A673 (cell line): Measurements from ENCODE around the gene MYOG. TPM values are rescaled to one million over a fixed set of nuclear protein-coding genes. Genes with fewer than 3 reads are reported as not detected.

Experiments used
- BruUV-seq: library from RNA; stranded (reverse); fragments of 400-500 nt; replicated peaks from 2 replicates; lab custom pipeline; 2021; lab: Mats Ljungman, UMichigan
- CTCF ChIA-PET: fragments of 300-600 bp; sonication (Branson Sonifier 250); formaldehyde crosslinking; loops from one replicate; lab custom pipeline; 2022; ENCODE audit warnings: antibody characterized with exemption; lab: Charles Lee
- POLR2A ChIA-PET: fragments of 300-600 bp; sonication (Branson Sonifier 250); formaldehyde crosslinking; loops from one replicate; lab custom pipeline; 2022; ENCODE audit warnings: antibody characterized with exemption; ENCODE audit not compliant: low non-redundant PET; lab: Charles Lee
- DNase-seq: peaks from one replicate; pipeline ENCODE4 v3.0.0-alpha.2; 2015; ENCODE audit warnings: low spot score
- H3K27ac ChIP-seq: fragments of 200-600 bp; sonication (generic); 2 replicates; pipeline ENCODE4 v1.5.1; 2016; ENCODE audit warnings: mixed run types, low read depth, mild to moderate bottlenecking, mixed read lengths, antibody characterized with exemption, low read length; ENCODE audit not compliant: poor library complexity, severe bottlenecking
- H3K27me3 ChIP-seq: fragments of 200-600 bp; sonication (generic); replicated peaks from 2 replicates; pipeline ENCODE4 v1.6.1; 2017; ENCODE audit warnings: mixed run types, low read depth, mild to moderate bottlenecking, mixed read lengths, antibody characterized with exemption, low read length; ENCODE audit not compliant: insufficient read depth, poor library complexity
- H3K36me3 ChIP-seq: fragments of 200-600 bp; sonication (generic); 2 replicates; pipeline ENCODE4 v1.6.1; 2016; ENCODE audit warnings: mixed run types, mild to moderate bottlenecking, mixed read lengths, antibody characterized with exemption, low read length; ENCODE audit not compliant: insufficient read depth, poor library complexity, severe bottlenecking
- H3K4me1 ChIP-seq: fragments of 200-600 bp; sonication (generic); 2 replicates; pipeline ENCODE4 v1.6.1; 2017; ENCODE audit warnings: mixed run types, mild to moderate bottlenecking, mixed read lengths, antibody characterized with exemption, low read length; ENCODE audit not compliant: insufficient read depth, poor library complexity, severe bottlenecking
- H3K4me3 ChIP-seq: fragments of 200-600 bp; sonication (generic); 2 replicates; pipeline ENCODE4 v1.5.1; 2016; ENCODE audit warnings: low read depth, mixed run types, mild to moderate bottlenecking, mixed read lengths, low read length; ENCODE audit not compliant: poor library complexity, severe bottlenecking
- H3K9me3 ChIP-seq: fragments of 200-600 bp; sonication (generic); 2 replicates; pipeline ENCODE4 v1.6.1; 2016; ENCODE audit warnings: mixed run types, low read depth, mild to moderate bottlenecking, mixed read lengths, antibody characterized with exemption, low read length; ENCODE audit not compliant: poor library complexity, severe bottlenecking
- EZH2 ChIP-seq: fragments of 200-600 bp; sonication (generic); IDR thresholded peaks from 2 replicates; pipeline ENCODE4 v1.6.1; 2017; ENCODE audit warnings: borderline replicate concordance, low read depth, mild to moderate bottlenecking, mixed read lengths, antibody characterized with exemption, low read length; ENCODE audit not compliant: poor library complexity, severe bottlenecking
- intact Hi-C: fragments of 100-400 bp; cut with micrococcal nuclease; formaldehyde crosslinking; loops from one replicate; pipeline ENCODE4 v1.10.0; 2022; ENCODE audit not compliant: unreplicated experiment
- total RNA-seq: library from RNA; stranded (reverse); gene quantifications from 2 replicates; pipeline ENCODE4 v1.2.3, GENCODE V29; 2021
- TF ChIP-seq, protein P1 (sequence below): fragments of 300-800, 200-600 bp; sonication (generic); conservative IDR thresholded peaks from 2 replicates; pipeline ENCODE4 v1.5.1; 2017; ENCODE audit warnings: low read depth, mild to moderate bottlenecking, antibody characterized with exemption, low read length, moderate library complexity, mixed read lengths

MYOG gene
- total RNA-seq, 1 experiment from 2014 or later, result not detected

DNA sequence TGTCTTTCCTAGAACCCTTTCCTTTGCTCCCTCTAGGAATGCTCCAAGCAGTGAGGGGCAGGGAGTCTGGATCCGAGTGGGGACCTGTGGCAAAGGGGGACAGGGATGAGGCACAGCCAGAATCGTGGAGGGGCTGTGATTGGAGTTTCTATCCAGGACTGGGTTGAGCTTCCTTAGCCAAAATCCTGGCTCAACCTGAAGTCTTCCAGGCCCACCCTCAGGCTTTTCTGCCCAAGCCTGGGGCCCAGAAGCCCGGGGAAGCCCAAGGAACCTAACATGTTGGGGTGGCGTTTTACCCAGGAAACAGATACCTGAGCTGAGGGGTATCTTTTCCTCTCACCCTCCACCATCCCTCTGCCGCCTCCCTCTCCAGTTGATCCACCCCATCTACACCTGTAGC, 5.4 kb downstream of the MYOG start:
- intact Hi-C loops, result no loop called here
- Histone ChIP-seq H3K4me3 (no peak overlapping the region), H3K4me1 (no peaks in the 10 kb centered on the region), H3K36me3 (no peaks in the 10 kb centered on the region), H3K27ac (no peak overlapping the region), H3K27me3 (peaks cover 4% of the 10 kb centered on the region), H3K9me3 (no peaks in the 10 kb centered on the region)
- BruUV-seq, result no TSS peak
- TF ChIP-seq EZH2, result no peak
- TF ChIP-seq, protein P1, sequence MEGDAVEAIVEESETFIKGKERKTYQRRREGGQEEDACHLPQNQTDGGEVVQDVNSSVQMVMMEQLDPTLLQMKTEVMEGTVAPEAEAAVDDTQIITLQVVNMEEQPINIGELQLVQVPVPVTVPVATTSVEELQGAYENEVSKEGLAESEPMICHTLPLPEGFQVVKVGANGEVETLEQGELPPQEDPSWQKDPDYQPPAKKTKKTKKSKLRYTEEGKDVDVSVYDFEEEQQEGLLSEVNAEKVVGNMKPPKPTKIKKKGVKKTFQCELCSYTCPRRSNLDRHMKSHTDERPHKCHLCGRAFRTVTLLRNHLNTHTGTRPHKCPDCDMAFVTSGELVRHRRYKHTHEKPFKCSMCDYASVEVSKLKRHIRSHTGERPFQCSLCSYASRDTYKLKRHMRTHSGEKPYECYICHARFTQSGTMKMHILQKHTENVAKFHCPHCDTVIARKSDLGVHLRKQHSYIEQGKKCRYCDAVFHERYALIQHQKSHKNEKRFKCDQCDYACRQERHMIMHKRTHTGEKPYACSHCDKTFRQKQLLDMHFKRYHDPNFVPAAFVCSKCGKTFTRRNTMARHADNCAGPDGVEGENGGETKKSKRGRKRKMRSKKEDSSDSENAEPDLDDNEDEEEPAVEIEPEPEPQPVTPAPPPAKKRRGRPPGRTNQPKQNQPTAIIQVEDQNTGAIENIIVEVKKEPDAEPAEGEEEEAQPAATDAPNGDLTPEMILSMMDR, result no peak
- DNase-seq, result no peak
- ChIA-PET CTCF (no interaction called here), POLR2A (no interaction called here)

DNA sequence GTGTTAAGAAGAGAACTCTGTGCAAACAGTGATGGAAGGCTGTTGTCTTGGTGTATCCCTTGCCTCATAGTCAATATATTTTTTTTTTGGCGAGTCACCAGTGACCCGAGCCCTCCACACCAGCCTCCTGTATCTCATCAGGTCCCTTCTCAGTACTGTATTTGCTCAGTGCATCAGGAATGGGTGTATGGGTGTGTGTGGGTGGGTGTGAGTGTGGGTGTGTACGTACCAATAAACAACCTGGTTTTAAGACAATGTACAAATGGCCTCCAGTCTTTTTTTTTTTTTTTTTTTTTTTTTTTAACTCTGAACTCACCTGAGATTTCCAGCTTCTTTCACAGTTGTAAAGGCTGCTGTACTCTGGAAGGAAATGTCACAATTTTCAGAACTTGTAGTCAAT, 7.3 kb downstream of the MYOG start:
- BruUV-seq, result no TSS peak
- Histone ChIP-seq H3K27ac (no peak overlapping the region), H3K9me3 (no peaks in the 10 kb centered on the region), H3K27me3 (peaks cover 4% of the 10 kb centered on the region), H3K36me3 (no peaks in the 10 kb centered on the region), H3K4me1 (no peaks in the 10 kb centered on the region), H3K4me3 (no peak overlapping the region)
- TF ChIP-seq EZH2, result no peak
- TF ChIP-seq, protein P1, result no peak
- DNase-seq, result no peak
- intact Hi-C loops, result no loop called here
- ChIA-PET POLR2A (no interaction called here), CTCF (no interaction called here)

DNA sequence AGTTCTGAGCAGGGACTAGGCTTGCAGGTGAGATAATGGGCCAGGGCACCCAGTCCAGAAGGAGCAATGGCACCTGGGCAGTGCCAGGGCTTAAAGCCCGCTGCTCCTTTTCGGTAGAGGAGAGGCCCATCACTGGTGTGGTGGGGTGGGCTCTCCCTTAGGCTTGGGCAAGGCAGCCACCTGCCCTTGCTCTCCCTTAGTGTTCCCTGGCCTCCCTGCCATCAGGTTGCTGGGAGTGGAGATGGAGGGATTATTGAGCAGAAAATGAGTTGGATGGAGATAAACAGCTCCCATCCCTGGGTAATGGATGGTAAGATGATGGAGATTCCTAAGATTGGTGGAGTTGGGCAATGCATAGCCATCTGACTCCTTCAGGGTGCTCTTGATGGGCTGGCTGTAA, 7.9 kb downstream of the MYOG start:
- no peak for DNase-seq
- ChIA-PET CTCF (no interaction called here), POLR2A (no interaction called here)
- Histone ChIP-seq H3K27me3 (peaks cover 4% of the 10 kb centered on the region), H3K4me1 (no peaks in the 10 kb centered on the region), H3K4me3 (no peak overlapping the region), H3K36me3 (no peaks in the 10 kb centered on the region), H3K27ac (no peak overlapping the region), H3K9me3 (no peaks in the 10 kb centered on the region)
- intact Hi-C loops, result no loop called here
- no TSS peak for BruUV-seq
- TF ChIP-seq EZH2, result no peak
- TF ChIP-seq, protein P1, result no peak
